HEK293 (cell line): ENCODE results near the gene TRAP1.

ENCODE experiments used
- HOXC10 ChIP-seq: sonication (generic); formaldehyde crosslinking; IDR thresholded peaks from 2 replicates; pipeline ENCODE4 v1.8.1; 2023; ENCODE audit warnings: mild to moderate bottlenecking, missing genetic modification reagents
- KLF9 ChIP-seq: fragments of 450-650 bp; formaldehyde crosslinking; IDR thresholded peaks from 2 replicates; pipeline ENCODE4 v1.5.1; 2016; ENCODE audit warnings: missing biosample characterization, missing genetic modification characterization, low read depth
- MZF1 ChIP-seq: fragments of 450-650 bp; formaldehyde crosslinking; IDR thresholded peaks from 2 replicates; pipeline ENCODE4 v1.5.1; 2017; ENCODE audit warnings: missing biosample characterization, missing genetic modification characterization, borderline replicate concordance
- ZBTB48 ChIP-seq: fragments of 450-650 bp; formaldehyde crosslinking; IDR thresholded peaks from 2 replicates; pipeline ENCODE4 v1.5.1; 2016; ENCODE audit warnings: missing biosample characterization, missing genetic modification characterization
- ZEB2 ChIP-seq: fragments of 450-650 bp; formaldehyde crosslinking; IDR thresholded peaks from 2 replicates; pipeline ENCODE4 v1.5.1; 2016; ENCODE audit warnings: missing biosample characterization, missing genetic modification characterization
- ZNF350 ChIP-seq: fragments of 450-650 bp; formaldehyde crosslinking; IDR thresholded peaks from 2 replicates; pipeline ENCODE4 v1.5.0; 2017; ENCODE audit warnings: missing biosample characterization, mild to moderate bottlenecking, missing genetic modification characterization
- ZNF510 ChIP-seq: fragments of 450-650 bp; formaldehyde crosslinking; IDR thresholded peaks from 2 replicates; pipeline ENCODE4 v1.5.1; 2018; ENCODE audit warnings: mild to moderate bottlenecking, missing genetic modification characterization, missing biosample characterization; ENCODE audit not compliant: insufficient replicate concordance
- ZNF514 ChIP-seq: fragments of 450-650 bp; formaldehyde crosslinking; IDR thresholded peaks from 2 replicates; pipeline ENCODE4 v1.5.1; 2016; ENCODE audit warnings: missing biosample characterization, missing genetic modification characterization
- ZNF544 ChIP-seq: fragments of 450-650 bp; formaldehyde crosslinking; IDR thresholded peaks from 2 replicates; pipeline ENCODE4 v1.5.0; 2017; ENCODE audit warnings: missing biosample characterization, missing genetic modification characterization
- ZNF76 ChIP-seq: fragments of 450-650 bp; formaldehyde crosslinking; IDR thresholded peaks from 2 replicates; pipeline ENCODE4; 2016; ENCODE audit warnings: low read depth, missing biosample characterization, missing genetic modification characterization, borderline replicate concordance
- ZXDB ChIP-seq: fragments of 450-650 bp; formaldehyde crosslinking; IDR thresholded peaks from 2 replicates; pipeline ENCODE4 v1.5.1; 2016; ENCODE audit warnings: missing biosample characterization, missing genetic modification characterization
- TF ChIP-seq, protein P1 (sequence below): fragments of 450-650 bp; formaldehyde crosslinking; IDR thresholded peaks from 2 replicates; pipeline ENCODE4 v1.5.1; 2016; ENCODE audit warnings: missing biosample characterization, missing genetic modification characterization, borderline replicate concordance
- TF ChIP-seq, protein P2 (sequence below): fragments of 450-650 bp; formaldehyde crosslinking; IDR thresholded peaks from 2 replicates; pipeline ENCODE4 v1.5.1; 2016; ENCODE audit warnings: missing biosample characterization, missing genetic modification characterization, low read depth
- TF ChIP-seq, protein P3 (sequence below): fragments of 450-650 bp; formaldehyde crosslinking; IDR thresholded peaks from 2 replicates; pipeline ENCODE4 v1.5.1; 2016; ENCODE audit warnings: missing biosample characterization, missing genetic modification characterization
- TF ChIP-seq, protein P4 (sequence below): fragments of 450-650 bp; formaldehyde crosslinking; conservative IDR thresholded peaks from 2 replicates; pipeline ENCODE4 v1.5.1; 2016; ENCODE audit warnings: low read depth, missing biosample characterization, missing genetic modification characterization
- TF ChIP-seq, protein P5 (sequence below): fragments of 450-650 bp; formaldehyde crosslinking; IDR thresholded peaks from 2 replicates; pipeline ENCODE4 v1.5.1; 2016; ENCODE audit warnings: missing biosample characterization, missing genetic modification characterization
- TF ChIP-seq, protein P6 (sequence below): fragments of 450-650 bp; formaldehyde crosslinking; IDR thresholded peaks from 2 replicates; pipeline ENCODE4 v1.5.1; 2016; ENCODE audit warnings: missing biosample characterization, missing genetic modification characterization

The TRAP1 gene

DNA sequence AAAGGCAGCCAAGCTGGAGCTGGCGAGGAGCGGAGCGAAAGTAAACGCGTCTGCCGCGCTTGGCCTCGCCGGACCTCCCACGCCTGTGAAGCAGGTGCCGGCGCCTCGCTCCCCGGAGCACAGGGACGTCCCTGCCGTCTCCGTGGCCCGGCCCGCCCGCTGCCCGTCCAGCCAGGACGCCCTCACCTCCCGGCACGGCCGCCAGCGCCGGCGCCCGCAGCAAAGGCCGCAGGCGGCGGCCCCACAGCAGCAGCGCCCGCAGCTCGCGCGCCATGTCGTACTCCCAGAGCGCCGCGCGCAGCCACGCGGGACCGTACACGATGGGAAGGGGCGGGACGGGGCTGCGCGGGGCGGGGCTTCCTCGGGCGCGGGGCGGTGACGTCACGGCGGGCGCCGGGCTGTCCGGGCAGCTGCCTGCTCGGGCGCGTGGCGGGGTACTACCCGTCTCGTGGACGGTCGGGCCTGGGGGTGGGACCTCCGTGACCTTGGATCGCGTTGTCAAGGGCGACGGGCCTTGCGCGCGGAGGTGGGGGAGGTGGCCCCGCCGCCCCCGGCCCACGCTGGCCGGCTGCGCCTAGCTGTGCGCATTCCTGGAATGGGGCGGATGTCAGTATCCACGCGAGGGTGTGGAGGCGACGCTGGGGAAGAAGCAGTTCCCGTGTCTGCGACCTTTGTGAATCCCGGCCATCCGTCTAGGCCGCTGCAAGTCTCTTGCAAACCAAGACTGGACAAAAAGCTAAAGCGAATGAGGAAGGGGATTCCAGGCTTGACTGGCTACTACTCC lies at the start of gene TRAP1 (continued):
- TF ChIP-seq, protein P1, sequence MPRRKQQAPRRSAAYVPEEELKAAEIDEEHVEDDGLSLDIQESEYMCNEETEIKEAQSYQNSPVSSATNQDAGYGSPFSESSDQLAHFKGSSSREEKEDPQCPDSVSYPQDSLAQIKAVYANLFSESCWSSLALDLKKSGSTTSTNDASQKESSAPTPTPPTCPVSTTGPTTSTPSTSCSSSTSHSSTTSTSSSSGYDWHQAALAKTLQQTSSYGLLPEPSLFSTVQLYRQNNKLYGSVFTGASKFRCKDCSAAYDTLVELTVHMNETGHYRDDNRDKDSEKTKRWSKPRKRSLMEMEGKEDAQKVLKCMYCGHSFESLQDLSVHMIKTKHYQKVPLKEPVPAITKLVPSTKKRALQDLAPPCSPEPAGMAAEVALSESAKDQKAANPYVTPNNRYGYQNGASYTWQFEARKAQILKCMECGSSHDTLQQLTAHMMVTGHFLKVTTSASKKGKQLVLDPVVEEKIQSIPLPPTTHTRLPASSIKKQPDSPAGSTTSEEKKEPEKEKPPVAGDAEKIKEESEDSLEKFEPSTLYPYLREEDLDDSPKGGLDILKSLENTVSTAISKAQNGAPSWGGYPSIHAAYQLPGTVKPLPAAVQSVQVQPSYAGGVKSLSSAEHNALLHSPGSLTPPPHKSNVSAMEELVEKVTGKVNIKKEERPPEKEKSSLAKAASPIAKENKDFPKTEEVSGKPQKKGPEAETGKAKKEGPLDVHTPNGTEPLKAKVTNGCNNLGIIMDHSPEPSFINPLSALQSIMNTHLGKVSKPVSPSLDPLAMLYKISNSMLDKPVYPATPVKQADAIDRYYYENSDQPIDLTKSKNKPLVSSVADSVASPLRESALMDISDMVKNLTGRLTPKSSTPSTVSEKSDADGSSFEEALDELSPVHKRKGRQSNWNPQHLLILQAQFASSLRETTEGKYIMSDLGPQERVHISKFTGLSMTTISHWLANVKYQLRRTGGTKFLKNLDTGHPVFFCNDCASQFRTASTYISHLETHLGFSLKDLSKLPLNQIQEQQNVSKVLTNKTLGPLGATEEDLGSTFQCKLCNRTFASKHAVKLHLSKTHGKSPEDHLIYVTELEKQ (tag by site-specific recombination) = no peak
- TF ChIP-seq ZXDB (tag by site-specific recombination) (peak; percentile 40; the same call in 1 of the 2 replicates), ZNF76 (tag by site-specific recombination) (0 out of 2 replicates have a peak, but pooled peaks have one; percentile 28), ZNF514 (tag by site-specific recombination) (no peak), ZNF544 (tag by site-specific recombination) (no peak), HOXC10 (CRISPR knock-in tag) (0 out of 2 replicates have a peak, but pooled peaks have one; percentile 34), ZNF350 (tag by site-specific recombination) (no peak), KLF9 (tag by site-specific recombination) (peak; percentile 69), ZBTB48 (tag by site-specific recombination) (no peak), MZF1 (no peak), ZNF510 (tag by site-specific recombination) (no peak), ZEB2 (tag by site-specific recombination) (peak; percentile 27; the same call in 1 of the 2 replicates)
- TF ChIP-seq, protein P2, sequence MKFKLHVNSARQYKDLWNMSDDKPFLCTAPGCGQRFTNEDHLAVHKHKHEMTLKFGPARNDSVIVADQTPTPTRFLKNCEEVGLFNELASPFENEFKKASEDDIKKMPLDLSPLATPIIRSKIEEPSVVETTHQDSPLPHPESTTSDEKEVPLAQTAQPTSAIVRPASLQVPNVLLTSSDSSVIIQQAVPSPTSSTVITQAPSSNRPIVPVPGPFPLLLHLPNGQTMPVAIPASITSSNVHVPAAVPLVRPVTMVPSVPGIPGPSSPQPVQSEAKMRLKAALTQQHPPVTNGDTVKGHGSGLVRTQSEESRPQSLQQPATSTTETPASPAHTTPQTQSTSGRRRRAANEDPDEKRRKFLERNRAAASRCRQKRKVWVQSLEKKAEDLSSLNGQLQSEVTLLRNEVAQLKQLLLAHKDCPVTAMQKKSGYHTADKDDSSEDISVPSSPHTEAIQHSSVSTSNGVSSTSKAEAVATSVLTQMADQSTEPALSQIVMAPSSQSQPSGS (tag by site-specific recombination) = peak; percentile 71
- TF ChIP-seq, protein P3, sequence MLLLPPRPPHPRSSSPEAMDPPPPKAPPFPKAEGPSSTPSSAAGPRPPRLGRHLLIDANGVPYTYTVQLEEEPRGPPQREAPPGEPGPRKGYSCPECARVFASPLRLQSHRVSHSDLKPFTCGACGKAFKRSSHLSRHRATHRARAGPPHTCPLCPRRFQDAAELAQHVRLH (tag by site-specific recombination) = no peak
- TF ChIP-seq, protein P4, sequence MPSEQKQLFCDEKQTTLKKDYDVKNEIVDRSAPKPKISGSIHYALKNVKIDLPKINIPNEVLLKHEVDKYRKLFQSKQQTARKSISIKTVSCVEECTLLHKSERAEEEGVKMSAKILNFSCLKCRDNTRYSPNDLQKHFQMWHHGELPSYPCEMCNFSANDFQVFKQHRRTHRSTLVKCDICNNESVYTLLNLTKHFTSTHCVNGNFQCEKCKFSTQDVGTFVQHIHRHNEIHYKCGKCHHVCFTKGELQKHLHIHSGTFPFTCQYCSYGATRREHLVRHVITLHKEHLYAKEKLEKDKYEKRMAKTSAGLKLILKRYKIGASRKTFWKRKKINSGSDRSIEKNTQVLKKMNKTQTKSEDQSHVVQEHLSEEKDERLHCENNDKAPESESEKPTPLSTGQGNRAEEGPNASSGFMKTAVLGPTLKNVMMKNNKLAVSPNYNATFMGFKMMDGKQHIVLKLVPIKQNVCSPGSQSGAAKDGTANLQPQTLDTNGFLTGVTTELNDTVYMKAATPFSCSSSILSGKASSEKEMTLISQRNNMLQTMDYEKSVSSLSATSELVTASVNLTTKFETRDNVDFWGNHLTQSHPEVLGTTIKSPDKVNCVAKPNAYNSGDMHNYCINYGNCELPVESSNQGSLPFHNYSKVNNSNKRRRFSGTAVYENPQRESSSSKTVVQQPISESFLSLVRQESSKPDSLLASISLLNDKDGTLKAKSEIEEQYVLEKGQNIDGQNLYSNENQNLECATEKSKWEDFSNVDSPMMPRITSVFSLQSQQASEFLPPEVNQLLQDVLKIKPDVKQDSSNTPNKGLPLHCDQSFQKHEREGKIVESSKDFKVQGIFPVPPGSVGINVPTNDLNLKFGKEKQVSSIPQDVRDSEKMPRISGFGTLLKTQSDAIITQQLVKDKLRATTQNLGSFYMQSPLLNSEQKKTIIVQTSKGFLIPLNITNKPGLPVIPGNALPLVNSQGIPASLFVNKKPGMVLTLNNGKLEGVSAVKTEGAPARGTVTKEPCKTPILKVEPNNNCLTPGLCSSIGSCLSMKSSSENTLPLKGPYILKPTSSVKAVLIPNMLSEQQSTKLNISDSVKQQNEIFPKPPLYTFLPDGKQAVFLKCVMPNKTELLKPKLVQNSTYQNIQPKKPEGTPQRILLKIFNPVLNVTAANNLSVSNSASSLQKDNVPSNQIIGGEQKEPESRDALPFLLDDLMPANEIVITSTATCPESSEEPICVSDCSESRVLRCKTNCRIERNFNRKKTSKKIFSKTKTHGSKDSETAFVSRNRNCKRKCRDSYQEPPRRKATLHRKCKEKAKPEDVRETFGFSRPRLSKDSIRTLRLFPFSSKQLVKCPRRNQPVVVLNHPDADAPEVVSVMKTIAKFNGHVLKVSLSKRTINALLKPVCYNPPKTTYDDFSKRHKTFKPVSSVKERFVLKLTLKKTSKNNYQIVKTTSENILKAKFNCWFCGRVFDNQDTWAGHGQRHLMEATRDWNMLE (tag by site-specific recombination) = 0 out of 2 replicates have a peak, but pooled peaks have one; percentile 17
- TF ChIP-seq, protein P5, sequence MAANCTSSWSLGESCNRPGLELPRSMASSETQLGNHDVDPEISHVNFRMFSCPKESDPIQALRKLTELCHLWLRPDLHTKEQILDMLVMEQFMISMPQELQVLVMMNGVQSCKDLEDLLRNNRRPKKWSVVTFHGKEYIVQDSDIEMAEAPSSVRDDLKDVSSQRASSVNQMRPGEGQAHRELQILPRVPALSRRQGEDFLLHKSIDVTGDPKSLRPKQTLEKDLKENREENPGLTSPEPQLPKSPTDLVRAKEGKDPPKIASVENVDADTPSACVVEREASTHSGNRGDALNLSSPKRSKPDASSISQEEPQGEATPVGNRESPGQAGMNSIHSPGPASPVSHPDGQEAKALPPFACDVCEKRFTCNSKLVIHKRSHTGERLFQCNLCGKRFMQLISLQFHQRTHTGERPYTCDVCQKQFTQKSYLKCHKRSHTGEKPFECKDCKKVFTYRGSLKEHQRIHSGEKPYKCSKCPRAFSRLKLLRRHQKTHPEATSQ (tag by site-specific recombination) = 0 out of 2 replicates have a peak, but pooled peaks have one; percentile 45
- TF ChIP-seq, protein P6, sequence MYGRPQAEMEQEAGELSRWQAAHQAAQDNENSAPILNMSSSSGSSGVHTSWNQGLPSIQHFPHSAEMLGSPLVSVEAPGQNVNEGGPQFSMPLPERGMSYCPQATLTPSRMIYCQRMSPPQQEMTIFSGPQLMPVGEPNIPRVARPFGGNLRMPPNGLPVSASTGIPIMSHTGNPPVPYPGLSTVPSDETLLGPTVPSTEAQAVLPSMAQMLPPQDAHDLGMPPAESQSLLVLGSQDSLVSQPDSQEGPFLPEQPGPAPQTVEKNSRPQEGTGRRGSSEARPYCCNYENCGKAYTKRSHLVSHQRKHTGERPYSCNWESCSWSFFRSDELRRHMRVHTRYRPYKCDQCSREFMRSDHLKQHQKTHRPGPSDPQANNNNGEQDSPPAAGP (tag by site-specific recombination) = peak; percentile 44
